Measurements from ENCODE around the gene UXS1.

UXS1 gene

DNA sequence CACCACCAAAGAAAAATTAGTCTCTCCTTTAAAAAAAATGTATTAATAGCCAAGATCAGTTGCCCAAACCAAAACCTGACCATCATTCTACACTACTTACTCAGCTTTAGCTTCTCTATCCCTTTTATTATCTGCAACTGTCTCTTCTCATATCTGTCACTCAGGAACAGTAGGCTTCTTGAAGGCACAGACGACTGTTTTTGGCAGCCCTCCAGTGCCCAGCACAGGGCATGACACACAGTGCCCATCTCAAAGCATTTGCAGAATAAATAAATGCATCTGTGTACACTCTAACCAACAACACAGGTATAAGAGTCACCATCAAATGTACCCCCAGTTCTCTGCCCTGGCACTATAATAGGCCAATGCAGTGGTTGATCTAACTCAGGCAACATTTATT lies 117.2 kb downstream of the UXS1 start:
- H2BK5ac ChIP-seq (ENCODE audit: low read depth, low read length, poor library complexity): no peak overlapping the region
- H4K8ac ChIP-seq (ENCODE audit: low read depth, low read length): no peak overlapping the region
- no peaks in the 10 kb centered on the region for H3K27me3 ChIP-seq (ENCODE audit: insufficient read depth, low read length)
- H4K91ac ChIP-seq (ENCODE audit: low read depth, low read length): no peak overlapping the region
- H2AFZ ChIP-seq (ENCODE audit: insufficient read depth, low read length, poor library complexity): no peak overlapping the region
- no peak overlapping the region for H2BK12ac ChIP-seq (ENCODE audit: low read length)
- no peaks in the 10 kb centered on the region for H3K4me1 ChIP-seq (ENCODE audit: control insufficient read depth in 1 of 2, insufficient read depth in 2 of 2, low read length in 2 of 2)
- H2BK120ac ChIP-seq (ENCODE audit: insufficient read depth, low read length, poor library complexity): no peak overlapping the region
- no peak overlapping the region for H3K14ac ChIP-seq (ENCODE audit: low read length)
- H3K27ac ChIP-seq (ENCODE audit: low read depth, low read length): no peak overlapping the region
- no peaks in the 10 kb centered on the region for H3K36me3 ChIP-seq (ENCODE audit: control insufficient read depth in 1 of 2, insufficient read depth in 2 of 2, low read length in 2 of 2)
- no peak overlapping the region for H4K12ac ChIP-seq (ENCODE audit: low read depth, low read length)
- no peaks in the 10 kb centered on the region for H3K79me1 ChIP-seq (ENCODE audit: low read length)
- H2AK5ac ChIP-seq (ENCODE audit: low read length): no peak overlapping the region
- no peak overlapping the region for H3K9ac ChIP-seq (ENCODE audit: low read length)
- H3K4me2 ChIP-seq (ENCODE audit: low read length): no peak overlapping the region
- H3K4ac ChIP-seq (ENCODE audit: low read depth, low read length): no peak overlapping the region
- no peak for DNase-seq
- no CpG with 5 or more reads among the region's 1 CpG for WGBS (ENCODE audit: extremely low coverage, insufficient coverage, insufficient read length)
- H3K23ac ChIP-seq (ENCODE audit: low read length): no peak overlapping the region
- no peak overlapping the region for H3K4me3 ChIP-seq (ENCODE audit: low read depth, low read length)
- no peaks in the 10 kb centered on the region for H3K9me3 ChIP-seq (ENCODE audit: insufficient read depth, low read depth, low read length)
- H3K18ac ChIP-seq (ENCODE audit: low read length): no peak overlapping the region
- no peaks in the 10 kb centered on the region for H3K79me2 ChIP-seq (ENCODE audit: control insufficient read depth, insufficient read depth, low read length, poor library complexity)

GRCh38 chr2:106075048-106075447 lies 119.1 kb downstream of the UXS1 start:
- DNase-seq: peak in 1 of 2 donors; percentile 10
- Histone ChIP-seq H4K12ac (ENCODE audit: low read depth, low read length) (no peak overlapping the region), H4K91ac (ENCODE audit: low read depth, low read length) (no peak overlapping the region), H2BK120ac (ENCODE audit: insufficient read depth, low read length, poor library complexity) (no peak overlapping the region), H3K18ac (ENCODE audit: low read length) (no peak overlapping the region), H3K79me2 (ENCODE audit: control insufficient read depth, insufficient read depth, low read length, poor library complexity) (no peaks in the 10 kb centered on the region), H3K4me2 (ENCODE audit: low read length) (no peak overlapping the region), H2BK12ac (ENCODE audit: low read length) (no peak overlapping the region), H4K8ac (ENCODE audit: low read depth, low read length) (no peak overlapping the region), H3K4me3 (ENCODE audit: low read depth, low read length) (no peak overlapping the region), H3K23ac (ENCODE audit: low read length) (no peak overlapping the region), H3K4me1 (ENCODE audit: control insufficient read depth in 1 of 2, insufficient read depth in 2 of 2, low read length in 2 of 2) (no peaks in the 10 kb centered on the region), H3K36me3 (ENCODE audit: control insufficient read depth in 1 of 2, insufficient read depth in 2 of 2, low read length in 2 of 2) (no peaks in the 10 kb centered on the region), H3K27me3 (ENCODE audit: insufficient read depth, low read length) (no peaks in the 10 kb centered on the region), H2AFZ (ENCODE audit: insufficient read depth, low read length, poor library complexity) (no peak overlapping the region), H2BK5ac (ENCODE audit: low read depth, low read length, poor library complexity) (no peak overlapping the region), H3K4ac (ENCODE audit: low read depth, low read length) (no peak overlapping the region), H3K9me3 (ENCODE audit: insufficient read depth, low read depth, low read length) (no peaks in the 10 kb centered on the region), H2AK5ac (ENCODE audit: low read length) (no peak overlapping the region), H3K14ac (ENCODE audit: low read length) (no peak overlapping the region), H3K9ac (ENCODE audit: low read length) (no peak overlapping the region), H3K27ac (ENCODE audit: low read depth, low read length) (no peak overlapping the region), H3K79me1 (ENCODE audit: low read length) (no peaks in the 10 kb centered on the region)
- WGBS (ENCODE audit: extremely low coverage, insufficient coverage, insufficient read length): no CpG with 5 or more reads among the region's 3 CpGs

DNA sequence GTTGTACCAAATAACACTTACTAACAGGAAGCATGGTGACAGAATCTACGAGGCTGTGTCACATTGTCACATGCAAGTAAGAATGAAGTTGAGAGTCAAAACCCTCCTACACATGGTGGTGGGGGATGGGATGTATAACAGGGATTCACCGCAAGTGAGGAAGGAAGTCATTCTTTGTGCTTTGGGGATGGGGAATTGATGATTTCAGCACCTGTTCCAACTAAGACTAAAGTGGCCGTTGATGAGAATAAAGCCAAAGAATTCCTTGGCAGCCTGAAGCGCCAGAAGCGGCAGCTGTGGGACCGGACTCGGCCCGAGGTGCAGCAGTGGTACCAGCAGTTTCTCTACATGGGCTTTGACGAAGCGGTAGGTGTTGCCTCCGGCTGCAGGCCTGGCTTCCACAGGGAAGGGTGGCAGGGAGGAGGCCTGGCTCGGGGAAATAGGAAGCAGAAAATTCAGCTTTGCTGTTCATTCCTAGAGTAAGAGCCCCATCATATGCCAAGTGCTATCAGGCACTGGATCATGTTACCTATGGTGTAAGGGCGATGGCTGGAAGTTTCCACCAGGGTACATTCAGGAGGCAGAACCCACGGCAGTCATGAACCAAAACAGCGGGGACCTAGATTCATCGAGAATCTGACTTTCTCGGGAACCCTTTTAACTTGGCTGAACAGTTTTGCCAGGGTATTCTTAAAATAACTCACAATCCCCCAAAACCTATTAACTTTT lies 120.3 kb downstream of the UXS1 start:
- Histone ChIP-seq H3K27me3 (ENCODE audit: insufficient read depth, low read length) (no peaks in the 10 kb centered on the region), H3K4ac (ENCODE audit: low read depth, low read length) (no peak overlapping the region), H2AK5ac (ENCODE audit: low read length) (no peak overlapping the region), H3K36me3 (ENCODE audit: control insufficient read depth in 1 of 2, insufficient read depth in 2 of 2, low read length in 2 of 2) (no peaks in the 10 kb centered on the region), H4K12ac (ENCODE audit: low read depth, low read length) (no peak overlapping the region), H3K14ac (ENCODE audit: low read length) (no peak overlapping the region), H3K4me3 (ENCODE audit: low read depth, low read length) (no peak overlapping the region), H3K9ac (ENCODE audit: low read length) (no peak overlapping the region), H3K27ac (ENCODE audit: low read depth, low read length) (no peak overlapping the region), H2AFZ (ENCODE audit: insufficient read depth, low read length, poor library complexity) (no peak overlapping the region), H2BK5ac (ENCODE audit: low read depth, low read length, poor library complexity) (no peak overlapping the region), H3K18ac (ENCODE audit: low read length) (no peak overlapping the region), H2BK120ac (ENCODE audit: insufficient read depth, low read length, poor library complexity) (no peak overlapping the region), H3K79me1 (ENCODE audit: low read length) (no peaks in the 10 kb centered on the region), H2BK12ac (ENCODE audit: low read length) (no peak overlapping the region), H4K91ac (ENCODE audit: low read depth, low read length) (no peak overlapping the region), H3K4me1 (ENCODE audit: control insufficient read depth in 1 of 2, insufficient read depth in 2 of 2, low read length in 2 of 2) (no peaks in the 10 kb centered on the region), H4K8ac (ENCODE audit: low read depth, low read length) (no peak overlapping the region), H3K23ac (ENCODE audit: low read length) (no peak overlapping the region), H3K9me3 (ENCODE audit: insufficient read depth, low read depth, low read length) (no peaks in the 10 kb centered on the region), H3K79me2 (ENCODE audit: control insufficient read depth, insufficient read depth, low read length, poor library complexity) (no peaks in the 10 kb centered on the region), H3K4me2 (ENCODE audit: low read length) (no peak overlapping the region)
- peak; percentile 42 to 73 for DNase-seq
- WGBS (ENCODE audit: extremely low coverage, insufficient coverage, insufficient read length): no CpG with 5 or more reads among the region's 17 CpGs

GRCh38 chr2:106070181-106070580 lies 123.9 kb downstream of the UXS1 start:
- Histone ChIP-seq H3K79me1 (ENCODE audit: low read length) (no peaks in the 10 kb centered on the region), H2AK5ac (ENCODE audit: low read length) (no peak overlapping the region), H4K91ac (ENCODE audit: low read depth, low read length) (no peak overlapping the region), H3K4ac (ENCODE audit: low read depth, low read length) (no peak overlapping the region), H3K4me2 (ENCODE audit: low read length) (no peak overlapping the region), H3K18ac (ENCODE audit: low read length) (no peak overlapping the region), H2BK5ac (ENCODE audit: low read depth, low read length, poor library complexity) (no peak overlapping the region), H3K9ac (ENCODE audit: low read length) (no peak overlapping the region), H4K8ac (ENCODE audit: low read depth, low read length) (no peak overlapping the region), H2AFZ (ENCODE audit: insufficient read depth, low read length, poor library complexity) (no peak overlapping the region), H3K23ac (ENCODE audit: low read length) (no peak overlapping the region), H3K14ac (ENCODE audit: low read length) (no peak overlapping the region), H3K4me1 (ENCODE audit: control insufficient read depth in 1 of 2, insufficient read depth in 2 of 2, low read length in 2 of 2) (peaks cover 0 to 8% of the 10 kb centered on the region in 2 experiments), H3K4me3 (ENCODE audit: low read depth, low read length) (no peak overlapping the region), H3K79me2 (ENCODE audit: control insufficient read depth, insufficient read depth, low read length, poor library complexity) (no peaks in the 10 kb centered on the region), H2BK12ac (ENCODE audit: low read length) (no peak overlapping the region), H3K9me3 (ENCODE audit: insufficient read depth, low read depth, low read length) (peaks cover 1% of the 10 kb centered on the region), H3K27ac (ENCODE audit: low read depth, low read length) (no peak overlapping the region), H3K27me3 (ENCODE audit: insufficient read depth, low read length) (peaks cover 16% of the 10 kb centered on the region), H2BK120ac (ENCODE audit: insufficient read depth, low read length, poor library complexity) (no peak overlapping the region), H4K12ac (ENCODE audit: low read depth, low read length) (no peak overlapping the region), H3K36me3 (ENCODE audit: control insufficient read depth in 1 of 2, insufficient read depth in 2 of 2, low read length in 2 of 2) (no peaks in the 10 kb centered on the region)
- WGBS (ENCODE audit: extremely low coverage, insufficient coverage, insufficient read length): no CpG with 5 or more reads among the region's 4 CpGs
- no peak for DNase-seq
